Activated CD4-positive, alpha-beta memory T cell treated with anti-CD3 and anti-CD28 coated beads for 36 hours (primary cell): ENCODE results near the gene CLTRN. TPM values are rescaled to one million over a fixed set of nuclear protein-coding genes. Genes with fewer than 3 reads are reported as not detected.
"Not testable (repeated sequence)": the region's sequence is repeated elsewhere in the genome, so short reads cannot be mapped to it uniquely, and the experiment has no call there.

Source experiments
- CTCF ChIA-PET: fragments of 350-600 bp; sonication (Branson Sonifier 250); formaldehyde crosslinking; loops from one replicate; lab custom pipeline; 2021; ENCODE audit warnings: antibody characterized with exemption, inconsistent platforms; lab: Charles Lee
- POLR2A ChIA-PET: fragments of 350-600 bp; sonication (Branson Sonifier 250); formaldehyde crosslinking; loops from one replicate; lab custom pipeline; 2021; ENCODE audit warnings: antibody characterized with exemption; lab: Charles Lee
- DNase-seq: peaks from one replicate; pipeline ENCODE4 v3.0.0-alpha.2; 2020
- H3K27ac Mint-ChIP-seq: one replicate; pipeline ENCODE4 v1.8.0; 2021; ENCODE audit warnings: mixed read lengths
- H3K27me3 Mint-ChIP-seq: one replicate; pipeline ENCODE4 v1.8.0; 2021; ENCODE audit warnings: mixed read lengths
- H3K36me3 Mint-ChIP-seq: one replicate; pipeline ENCODE4 v1.8.0; 2021; ENCODE audit warnings: mixed read lengths
- H3K4me1 Mint-ChIP-seq: one replicate; pipeline ENCODE4 v1.8.0; 2021; ENCODE audit warnings: low read depth, mixed read lengths
- H3K4me3 Mint-ChIP-seq: one replicate; pipeline ENCODE4 v1.8.0; 2021; ENCODE audit warnings: mild to moderate bottlenecking, mixed read lengths
- H3K9me3 Mint-ChIP-seq: one replicate; pipeline ENCODE4 v1.8.0; 2021; ENCODE audit warnings: mixed read lengths
- intact Hi-C: fragments of 100-400 bp; cut with micrococcal nuclease; formaldehyde crosslinking; loops from one replicate; pipeline ENCODE4 v1.15.1; 2023
- total RNA-seq, 2 experiments: library from RNA; stranded (reverse); gene quantifications; one replicate each; pipeline ENCODE4 v1.2.3, GENCODE V29; 2021

Gene CLTRN, protein sequence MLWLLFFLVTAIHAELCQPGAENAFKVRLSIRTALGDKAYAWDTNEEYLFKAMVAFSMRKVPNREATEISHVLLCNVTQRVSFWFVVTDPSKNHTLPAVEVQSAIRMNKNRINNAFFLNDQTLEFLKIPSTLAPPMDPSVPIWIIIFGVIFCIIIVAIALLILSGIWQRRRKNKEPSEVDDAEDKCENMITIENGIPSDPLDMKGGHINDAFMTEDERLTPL
- under 1 TPM; 0.41 to 0.69 TPM for total RNA-seq

DNA sequence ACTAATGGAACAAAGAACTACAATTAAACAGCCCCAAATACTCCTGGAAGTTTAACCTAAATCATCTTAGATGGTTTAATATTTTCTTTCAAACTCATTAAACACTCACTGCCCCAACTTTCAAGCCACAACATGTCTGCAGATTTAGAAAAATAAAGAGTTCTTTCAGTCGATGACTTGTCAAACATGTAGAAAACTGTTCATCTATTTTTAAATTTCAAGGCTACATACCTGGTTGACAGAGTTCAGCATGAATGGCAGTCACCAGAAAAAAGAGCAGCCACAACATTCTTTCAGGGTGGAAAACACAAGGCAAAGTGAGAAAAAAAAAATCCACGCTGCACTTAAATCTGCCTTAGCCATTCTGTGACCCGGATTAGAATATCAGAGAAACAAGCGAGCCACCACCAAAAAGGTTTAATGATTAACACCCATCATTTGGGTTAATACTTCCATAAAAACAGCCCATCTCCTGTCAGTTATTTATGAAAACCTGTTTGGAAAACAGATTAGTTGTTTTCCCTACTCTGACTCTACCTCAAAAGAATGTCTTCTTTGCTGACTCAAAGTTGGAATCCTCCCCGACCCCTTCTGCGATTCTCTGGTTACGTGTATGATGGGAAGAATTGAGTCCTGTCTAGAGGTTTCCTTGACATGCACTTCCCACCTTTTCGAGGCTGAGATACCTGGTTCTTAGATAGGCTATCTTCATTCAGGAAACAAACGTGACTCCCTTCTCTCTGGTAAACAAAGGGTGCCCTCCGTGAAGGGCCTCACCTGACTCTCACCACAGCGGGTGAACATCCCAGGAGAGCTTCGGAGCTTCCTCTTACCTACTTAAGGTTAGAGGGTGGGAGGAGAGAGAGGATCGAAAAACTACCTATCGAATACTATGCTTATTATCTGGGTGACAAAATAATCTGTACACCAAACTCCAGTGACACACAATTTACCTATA lies at the start of gene CLTRN:
Gene CLTRN, minus strand, starts transcription at position 319 of the 958 bp plus-strand sequence. Its CDS starts 30 bp downstream, at position 289.
- no peaks in the 10 kb centered on the region for H3K4me1 Mint-ChIP-seq
- H3K36me3 Mint-ChIP-seq = no peaks in the 10 kb centered on the region
- intact Hi-C loops = no loop called here
- CTCF ChIA-PET = no interaction called here
- POLR2A ChIA-PET = no interaction called here
- H3K27me3 Mint-ChIP-seq = peaks cover 18% of the 10 kb centered on the region
- no peak within 1 kb of the TSS for H3K27ac Mint-ChIP-seq
- H3K4me3 Mint-ChIP-seq = no peak within 1 kb of the TSS
- no peaks in the 10 kb centered on the region for H3K9me3 Mint-ChIP-seq
- no peak for DNase-seq

DNA sequence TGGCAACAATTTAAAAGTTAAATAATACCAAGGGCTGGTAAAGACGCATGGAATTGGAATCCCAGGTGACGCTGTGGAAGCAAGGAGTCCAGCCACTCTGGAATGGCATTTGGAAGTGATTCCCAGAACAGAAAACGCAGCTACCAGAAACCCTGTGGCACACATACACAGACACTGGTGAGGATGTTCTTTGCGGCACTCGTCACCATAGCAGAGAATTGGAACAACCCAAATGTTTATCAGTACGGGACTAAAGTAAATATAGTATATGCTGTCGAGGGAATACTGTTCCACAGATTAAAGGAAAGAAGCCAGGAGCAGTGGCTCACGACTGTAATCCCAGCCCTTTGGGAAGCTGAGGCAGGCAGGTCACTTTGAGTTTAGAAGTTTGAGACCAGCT lies 39.7 kb upstream of the CLTRN start:
- POLR2A ChIA-PET, H3K4me3 Mint-ChIP-seq, H3K36me3 Mint-ChIP-seq, CTCF ChIA-PET, H3K27ac Mint-ChIP-seq, H3K9me3 Mint-ChIP-seq, H3K27me3 Mint-ChIP-seq, intact Hi-C loops, DNase-seq, H3K4me1 Mint-ChIP-seq: not testable (repeated sequence)

DNA sequence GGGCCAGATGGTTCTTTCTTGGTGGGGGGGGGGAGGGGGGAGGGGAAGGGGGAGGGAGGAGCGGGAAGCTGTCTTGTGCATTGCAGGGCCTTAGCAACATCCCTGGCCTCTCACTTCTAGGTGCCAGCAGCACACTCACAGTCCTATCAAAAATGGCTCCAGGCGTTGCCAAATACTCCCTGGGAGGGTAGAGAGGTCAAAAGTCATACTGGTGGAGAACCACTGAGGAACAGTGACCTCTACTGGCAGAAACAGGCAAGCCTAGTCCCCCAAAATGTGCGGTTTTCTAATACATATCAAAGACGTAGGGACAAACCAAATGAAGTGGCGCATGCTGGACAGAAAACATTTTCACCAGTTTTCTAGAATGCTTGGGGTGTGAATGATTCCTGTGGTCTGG lies 39.2 kb upstream of the CLTRN start:
- H3K4me1 Mint-ChIP-seq, H3K27ac Mint-ChIP-seq, H3K4me3 Mint-ChIP-seq, H3K9me3 Mint-ChIP-seq, CTCF ChIA-PET, H3K36me3 Mint-ChIP-seq, intact Hi-C loops, DNase-seq, H3K27me3 Mint-ChIP-seq, POLR2A ChIA-PET: not testable (repeated sequence)

DNA sequence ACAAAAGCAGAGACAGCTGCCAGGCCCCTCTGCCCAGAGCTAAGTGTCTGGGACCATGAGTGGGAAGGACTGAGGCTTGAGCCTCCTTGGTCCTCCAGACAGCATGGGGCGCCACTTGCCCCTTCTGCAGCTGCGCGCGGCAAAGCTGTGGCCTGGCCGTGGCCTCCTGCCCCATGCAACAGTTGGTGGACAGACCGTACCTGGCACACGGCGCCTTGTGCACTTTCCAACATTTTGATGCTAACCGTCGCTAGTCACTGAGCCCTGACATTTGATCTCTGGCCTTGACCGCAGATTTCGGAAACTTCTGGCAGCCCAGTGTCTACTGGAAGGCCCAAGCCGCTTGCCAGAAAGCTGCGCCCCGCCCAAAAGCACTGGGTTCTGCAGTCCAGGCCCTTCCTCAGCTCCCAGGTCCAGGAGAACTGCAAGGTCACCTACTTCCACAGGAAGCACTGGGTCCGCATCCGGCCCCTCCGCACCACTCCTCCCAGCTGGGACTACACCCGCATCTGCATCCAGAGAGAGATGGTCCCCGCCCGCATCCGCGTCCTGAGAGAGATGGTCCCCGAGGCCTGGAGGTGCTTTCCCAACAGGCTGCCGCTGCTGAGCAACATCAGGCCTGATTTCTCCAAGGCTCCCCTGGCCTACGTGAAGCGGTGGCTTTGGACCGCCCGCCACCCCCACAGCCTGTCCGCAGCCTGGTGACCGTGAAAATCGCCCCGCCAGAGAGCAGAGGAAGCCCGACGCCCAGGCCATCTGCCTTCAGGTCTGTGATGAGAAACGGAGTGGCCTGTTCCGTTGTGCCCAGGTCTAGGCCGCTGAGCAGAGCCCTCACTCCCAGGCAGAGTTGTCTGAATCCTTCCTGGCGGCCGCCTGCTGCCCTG lies 38.1 kb upstream of the CLTRN start:
- Mint-ChIP-seq H3K4me1 (no peaks in the 10 kb centered on the region), H3K27ac (no peak overlapping the region), H3K36me3 (peaks cover 1% of the 10 kb centered on the region), H3K4me3 (no peak overlapping the region), H3K9me3 (no peaks in the 10 kb centered on the region), H3K27me3 (no peaks in the 10 kb centered on the region)
- ChIA-PET CTCF (no interaction called here), POLR2A (no interaction called here)
- DNase-seq = no peak
- intact Hi-C loops = no loop called here

DNA sequence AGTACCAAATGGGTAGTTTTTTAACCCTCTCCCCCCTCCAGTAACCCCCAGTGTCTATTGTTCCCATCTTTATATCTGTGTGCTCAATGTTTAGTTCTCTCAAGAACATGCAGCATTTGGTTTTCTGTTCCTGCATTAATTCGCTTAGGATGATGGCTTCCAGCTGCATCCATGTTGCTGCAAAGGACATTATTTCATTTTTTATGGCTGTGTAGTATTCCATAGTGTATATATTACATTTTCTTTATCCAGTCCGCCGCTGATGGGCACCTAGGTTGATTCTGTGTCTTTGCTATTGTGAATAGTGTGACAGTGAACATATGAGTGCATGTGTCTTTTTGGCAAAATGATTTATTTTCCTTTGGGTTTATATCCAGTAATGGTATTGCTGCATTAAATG lies 31.9 kb upstream of the CLTRN start:
- no peak for DNase-seq
- Mint-ChIP-seq H3K4me3 (no peak overlapping the region), H3K9me3 (no peaks in the 10 kb centered on the region), H3K36me3 (peaks cover 9% of the 10 kb centered on the region), H3K27ac (no peak overlapping the region), H3K4me1 (peaks cover 4% of the 10 kb centered on the region), H3K27me3 (no peaks in the 10 kb centered on the region)
- ChIA-PET CTCF (no interaction called here), POLR2A (no interaction called here)
- intact Hi-C loops = no loop called here

DNA sequence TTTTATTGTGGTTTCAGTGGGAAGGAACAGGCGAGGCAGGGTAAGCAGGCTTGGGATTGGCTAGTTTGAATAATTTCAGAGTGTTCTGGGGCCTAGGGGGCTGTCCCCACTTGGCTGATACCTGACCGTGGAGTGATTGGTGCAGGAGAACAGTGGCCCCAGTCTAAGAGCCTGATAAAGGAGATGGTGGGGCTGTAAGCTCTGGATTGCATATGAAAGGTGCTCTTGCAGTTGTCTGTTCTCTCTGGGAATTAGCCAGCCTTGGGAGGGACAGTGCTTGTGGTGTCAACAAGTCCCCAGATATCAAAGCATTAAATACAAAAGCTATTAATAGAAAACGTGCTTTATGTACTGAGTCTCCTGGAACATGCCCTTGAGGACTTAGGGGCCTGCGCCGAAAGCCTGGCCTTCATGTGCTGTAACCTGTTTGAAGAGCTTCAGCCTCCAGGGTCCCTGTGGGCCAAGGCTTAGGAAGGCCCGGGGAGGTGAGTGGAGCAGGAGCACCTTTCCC lies 30.4 kb upstream of the CLTRN start:
- POLR2A ChIA-PET = no interaction called here
- no peak for DNase-seq
- Mint-ChIP-seq H3K36me3 (peaks cover 12% of the 10 kb centered on the region), H3K27ac (no peak overlapping the region), H3K9me3 (no peaks in the 10 kb centered on the region), H3K4me1 (peaks cover 6% of the 10 kb centered on the region), H3K27me3 (no peaks in the 10 kb centered on the region), H3K4me3 (no peak overlapping the region)
- intact Hi-C loops = no loop called here
- CTCF ChIA-PET = no interaction called here

DNA sequence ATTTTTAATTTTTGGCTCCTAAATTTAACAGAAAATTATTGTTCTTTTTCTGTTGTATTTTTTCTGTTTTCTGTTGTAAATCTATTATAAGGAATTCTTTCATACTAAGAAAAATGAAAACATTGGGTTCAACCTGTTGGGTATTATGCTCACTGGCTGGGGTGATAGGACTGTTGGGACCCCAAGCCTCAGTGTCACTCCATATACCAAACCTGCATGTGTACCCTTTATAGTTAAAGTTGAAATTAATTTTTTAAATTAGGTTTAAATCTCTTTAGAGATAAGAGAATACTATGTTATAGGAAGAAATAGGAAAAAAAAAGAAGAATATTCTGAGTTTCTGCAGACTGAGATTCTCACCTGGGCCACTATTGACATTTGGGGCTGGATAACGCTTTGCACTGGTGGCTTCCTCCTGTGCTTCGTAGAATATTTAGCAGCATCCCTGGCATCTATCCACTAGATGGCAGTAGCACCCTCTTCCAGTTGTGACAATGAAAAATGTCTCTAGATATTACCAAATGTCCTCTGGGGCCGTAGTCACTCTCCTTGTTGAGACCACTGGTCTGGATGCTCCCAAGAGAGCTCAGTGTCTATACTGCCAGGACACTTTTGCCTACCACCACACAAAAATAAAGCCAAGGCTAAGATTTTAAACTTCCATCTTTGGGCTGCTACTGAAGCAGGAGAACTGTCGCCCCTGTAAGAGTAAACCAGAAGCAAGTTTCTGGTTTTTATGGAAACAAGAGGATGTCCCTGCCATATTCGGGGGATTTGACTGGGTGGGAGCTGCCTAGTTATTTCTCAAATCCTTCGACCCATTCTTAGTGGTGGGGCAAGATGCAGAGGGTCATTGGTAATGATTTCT lies 22.4 kb upstream of the CLTRN start:
- Mint-ChIP-seq H3K4me3 (no peak overlapping the region), H3K4me1 (peaks cover 8% of the 10 kb centered on the region), H3K27me3 (no peaks in the 10 kb centered on the region), H3K9me3 (no peaks in the 10 kb centered on the region), H3K36me3 (peaks cover 11% of the 10 kb centered on the region), H3K27ac (no peak overlapping the region)
- intact Hi-C loops = loop anchor here (1.0 to 5.0 kb wide), 3 partner anchors 74 to 750 kb away; no protein-coding TSS in a partner anchor
- ChIA-PET CTCF (no interaction called here), POLR2A (no interaction called here)
- peak; percentile 55 for DNase-seq

DNA sequence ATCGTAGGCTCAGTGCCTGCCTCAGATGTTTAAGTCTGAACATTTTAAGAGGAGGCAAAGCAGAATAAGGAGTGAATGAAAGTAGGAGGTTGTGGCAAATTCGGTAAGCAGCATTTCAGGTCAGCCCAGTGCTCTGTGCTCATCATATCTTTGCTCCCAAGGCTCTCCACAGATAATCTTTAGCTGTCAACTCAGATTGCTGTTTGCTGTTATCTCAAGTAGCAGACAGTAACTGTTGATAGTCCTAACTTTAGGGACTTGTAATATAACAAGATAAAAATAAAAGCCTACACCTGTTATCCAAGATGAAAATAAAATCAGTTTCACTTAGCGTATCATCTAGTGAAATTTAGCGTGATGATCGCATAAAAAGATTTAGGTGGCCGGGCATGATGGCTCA lies 18.6 kb upstream of the CLTRN start:
- intact Hi-C loops = no loop called here
- H3K27ac Mint-ChIP-seq = no peak overlapping the region
- H3K4me3 Mint-ChIP-seq = no peak overlapping the region
- no peak for DNase-seq
- H3K4me1 Mint-ChIP-seq = peaks cover 25% of the 10 kb centered on the region
- no peaks in the 10 kb centered on the region for H3K27me3 Mint-ChIP-seq
- CTCF ChIA-PET = no interaction called here
- H3K36me3 Mint-ChIP-seq = no peaks in the 10 kb centered on the region
- H3K9me3 Mint-ChIP-seq = no peaks in the 10 kb centered on the region
- POLR2A ChIA-PET = no interaction called here

DNA sequence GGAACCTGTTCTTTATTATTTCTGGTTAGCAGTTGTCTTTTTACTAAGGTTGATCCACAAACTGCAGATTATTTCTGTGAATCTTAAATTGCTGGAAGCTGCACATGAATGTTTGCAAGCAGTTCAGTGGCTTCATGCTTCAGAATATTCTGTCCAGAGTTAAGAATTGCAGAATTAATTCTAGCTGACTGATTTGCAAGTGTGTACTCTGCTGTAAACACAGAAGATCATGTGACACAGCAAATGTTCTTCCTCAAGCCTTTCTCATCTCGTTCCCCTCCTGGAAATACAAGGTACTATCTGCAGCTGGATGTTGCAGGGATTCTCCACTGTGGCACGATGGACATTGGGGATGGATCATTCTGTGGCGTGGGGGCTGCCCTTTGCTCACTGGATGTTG lies 16.8 kb upstream of the CLTRN start:
- Mint-ChIP-seq H3K36me3 (no peaks in the 10 kb centered on the region), H3K27me3 (no peaks in the 10 kb centered on the region), H3K4me3 (no peak overlapping the region), H3K4me1 (peaks cover 31% of the 10 kb centered on the region), H3K27ac (no peak overlapping the region), H3K9me3 (no peaks in the 10 kb centered on the region)
- intact Hi-C loops = no loop called here
- no peak for DNase-seq
- CTCF ChIA-PET = no interaction called here
- POLR2A ChIA-PET = no interaction called here

DNA sequence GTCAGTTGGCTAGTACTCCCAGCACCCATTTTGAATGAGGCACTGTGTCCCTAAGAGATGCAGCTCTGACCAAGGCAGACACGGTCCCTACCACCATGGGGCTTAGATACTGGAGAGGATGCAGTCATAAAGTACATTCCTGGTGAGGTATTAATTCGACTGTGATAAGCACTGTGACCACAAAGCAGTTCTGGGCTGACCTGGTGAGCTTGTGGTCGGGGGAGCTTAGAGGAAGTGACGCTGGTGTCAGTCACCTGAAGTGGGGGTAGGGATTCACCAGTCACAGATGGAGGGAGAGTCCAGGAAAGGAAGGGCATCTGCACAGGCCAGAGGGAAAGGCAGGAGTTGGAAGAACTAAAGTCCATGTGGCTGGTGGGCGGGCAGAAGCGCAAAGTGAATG lies 15.8 kb upstream of the CLTRN start:
- H3K27me3 Mint-ChIP-seq = no peaks in the 10 kb centered on the region
- H3K36me3 Mint-ChIP-seq = no peaks in the 10 kb centered on the region
- ChIA-PET CTCF (no interaction called here), POLR2A (no interaction called here)
- intact Hi-C loops = no loop called here
- no peak overlapping the region for H3K4me3 Mint-ChIP-seq
- peak overlapping the region; percentile 71 for H3K27ac Mint-ChIP-seq
- DNase-seq = peak; percentile 33
- no peaks in the 10 kb centered on the region for H3K9me3 Mint-ChIP-seq
- peaks cover 32% of the 10 kb centered on the region for H3K4me1 Mint-ChIP-seq

DNA sequence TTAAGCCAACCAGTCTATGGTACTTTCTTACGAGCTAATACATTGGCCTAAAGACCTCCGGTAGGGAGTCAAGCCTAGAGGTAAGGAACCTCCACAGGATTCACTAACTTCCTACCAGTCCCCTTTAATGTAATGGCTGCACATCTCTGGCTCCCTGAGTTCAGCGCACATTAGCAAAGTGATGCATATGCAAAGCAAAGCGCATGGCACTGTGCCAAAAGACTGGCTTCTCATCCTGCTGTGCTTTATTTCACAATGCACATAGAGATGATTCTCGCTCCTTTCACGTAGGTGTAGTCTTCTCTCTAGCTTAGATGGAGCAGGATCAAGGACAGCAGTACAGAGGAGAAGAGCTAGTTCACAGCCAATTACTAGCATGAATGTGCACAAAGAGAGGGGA lies 14.6 kb upstream of the CLTRN start:
- H3K27me3 Mint-ChIP-seq = no peaks in the 10 kb centered on the region
- H3K36me3 Mint-ChIP-seq = no peaks in the 10 kb centered on the region
- no peaks in the 10 kb centered on the region for H3K9me3 Mint-ChIP-seq
- peaks cover 32% of the 10 kb centered on the region for H3K4me1 Mint-ChIP-seq
- ChIA-PET POLR2A (no interaction called here), CTCF (no interaction called here)
- H3K4me3 Mint-ChIP-seq = no peak overlapping the region
- no peak for DNase-seq
- intact Hi-C loops = loop anchor here (5.0 to 10.0 kb wide), 4 partner anchors 184 to 1994 kb away; partner anchors contain the start of genes CTPS2, PIR, RAB9A and SYAP1
- H3K27ac Mint-ChIP-seq = no peak overlapping the region
